Osteoblast (primary cell): ENCODE results near the gene NKAIN2. TPM values are rescaled to one million over a fixed set of nuclear protein-coding genes. Genes with fewer than 3 reads are reported as not detected.

ENCODE experiments used
- DNase-seq: peaks from one replicate; pipeline ENCODE4 v3.0.0; 2011; ENCODE audit warnings: low spot score, mixed read lengths; ENCODE audit not compliant: insufficient read length; ENCODE audit errors: missing footprints
- H2AFZ ChIP-seq: 2 replicates; pipeline ENCODE4 v1.6.0; 2011; ENCODE audit warnings: mild to moderate bottlenecking, low read length
- H3K27ac ChIP-seq: 2 replicates; pipeline ENCODE4 v1.5.1; 2011; ENCODE audit warnings: mild to moderate bottlenecking, low read depth, low read length, moderate library complexity
- H3K27me3 ChIP-seq: 2 replicates; pipeline ENCODE4 v1.6.0; 2012; ENCODE audit warnings: mild to moderate bottlenecking, control low read depth, inconsistent platforms, low read length, moderate library complexity; ENCODE audit not compliant: insufficient read depth
- H3K36me3 ChIP-seq: 2 replicates; pipeline ENCODE4 v1.5.1; 2011; ENCODE audit warnings: mild to moderate bottlenecking, low read length, control low read depth, moderate library complexity; ENCODE audit not compliant: insufficient read depth
- H3K4me1 ChIP-seq: 2 replicates; pipeline ENCODE4 v1.5.1; 2011; ENCODE audit warnings: mild to moderate bottlenecking, low read length, control low read depth, moderate library complexity; ENCODE audit not compliant: insufficient read depth
- H3K4me2 ChIP-seq: 2 replicates; pipeline ENCODE4 v1.6.0; 2011; ENCODE audit warnings: mild to moderate bottlenecking, low read length; ENCODE audit not compliant: insufficient read depth
- H3K4me3 ChIP-seq: fragments of 200-600 bp; sonication (generic); 3 replicates; pipeline ENCODE4 v1.5.1; 2012; ENCODE audit warnings: mild to moderate bottlenecking, low read length, inconsistent platforms; ENCODE audit not compliant: insufficient read depth
- H3K79me2 ChIP-seq: 2 replicates; pipeline ENCODE4 v1.6.0; 2012; ENCODE audit warnings: mild to moderate bottlenecking, low read length, control low read depth, inconsistent platforms; ENCODE audit not compliant: insufficient read depth
- H3K9me3 ChIP-seq: 2 replicates; pipeline ENCODE4 v1.5.1; 2011; ENCODE audit warnings: low read depth, low read length, control low read depth
- H4K20me1 ChIP-seq: 2 replicates; pipeline ENCODE4 v1.6.0; 2012; ENCODE audit warnings: mild to moderate bottlenecking, low read length, control low read depth; ENCODE audit not compliant: insufficient read depth
- CTCF ChIP-seq: IDR thresholded peaks from 2 replicates; pipeline ENCODE4 v1.5.1; 2011; ENCODE audit warnings: mild to moderate bottlenecking, low read depth, low read length, moderate library complexity; ENCODE audit errors: extremely low read depth
- total RNA-seq: library from RNA; depleted of rRNA; stranded (reverse); fragments of >200 nt; gene quantifications from 2 replicates; pipeline ENCODE4 v1.2.3, GENCODE V29; 2012

The NKAIN2 gene
- total RNA-seq, 1 donor, result under 0.01 TPM

- H4K20me1 ChIP-seq, result no peaks in the 10 kb centered on the region
- no peak overlapping the region for H3K4me3 ChIP-seq
- no peaks in the 10 kb centered on the region for H3K36me3 ChIP-seq
- no peaks in the 10 kb centered on the region for H3K9me3 ChIP-seq
- no peak overlapping the region for H3K27ac ChIP-seq
- no peak overlapping the region for H2AFZ ChIP-seq
- no peaks in the 10 kb centered on the region for H3K4me1 ChIP-seq
- DNase-seq, result no peak
- no peak for TF ChIP-seq CTCF
- no peaks in the 10 kb centered on the region for H3K27me3 ChIP-seq
- no peak overlapping the region for H3K4me2 ChIP-seq
- H3K79me2 ChIP-seq, result no peaks in the 10 kb centered on the region
Observed at GRCh38 chr6:124822721-124823120, 1019.1 kb downstream of the NKAIN2 start.

- Histone ChIP-seq H4K20me1 (no peaks in the 10 kb centered on the region), H3K9me3 (no peaks in the 10 kb centered on the region)
- peak; percentile 4 for DNase-seq
Observed at GRCh38 chr6:124823240-124824111, 1019.8 kb downstream of the NKAIN2 start.

GRCh38 chr6:124825564-124825963, 1021.9 kb downstream of the NKAIN2 start:
- no peak overlapping the region for H3K4me2 ChIP-seq
- H3K4me1 ChIP-seq, result no peaks in the 10 kb centered on the region
- H2AFZ ChIP-seq, result no peak overlapping the region
- TF ChIP-seq CTCF, result no peak
- no peaks in the 10 kb centered on the region for H3K36me3 ChIP-seq
- no peaks in the 10 kb centered on the region for H3K79me2 ChIP-seq
- DNase-seq, result no peak
- H3K27ac ChIP-seq, result no peak overlapping the region
- no peaks in the 10 kb centered on the region for H4K20me1 ChIP-seq
- H3K4me3 ChIP-seq, result no peak overlapping the region
- H3K27me3 ChIP-seq, result no peaks in the 10 kb centered on the region
- no peaks in the 10 kb centered on the region for H3K9me3 ChIP-seq

More at GRCh38 chr6:124823240-124824111, 1019.8 kb downstream of the NKAIN2 start:
- Histone ChIP-seq H3K4me3 (no peak overlapping the region), H2AFZ (no peak overlapping the region), H3K4me2 (no peak overlapping the region), H3K36me3 (no peaks in the 10 kb centered on the region), H3K27ac (no peak overlapping the region), H3K79me2 (no peaks in the 10 kb centered on the region), H3K4me1 (no peaks in the 10 kb centered on the region), H3K27me3 (no peaks in the 10 kb centered on the region)
- no peak for TF ChIP-seq CTCF

- TF ChIP-seq CTCF, result no peak
- Histone ChIP-seq H3K27me3 (no peaks in the 10 kb centered on the region), H3K4me3 (no peak overlapping the region), H3K4me1 (no peaks in the 10 kb centered on the region), H3K4me2 (no peak overlapping the region), H4K20me1 (no peaks in the 10 kb centered on the region), H3K9me3 (no peaks in the 10 kb centered on the region), H3K36me3 (no peaks in the 10 kb centered on the region), H3K79me2 (no peaks in the 10 kb centered on the region), H3K27ac (no peak overlapping the region), H2AFZ (no peak overlapping the region)
- DNase-seq, result no peak
Observed at GRCh38 chr6:124829822-124830221, 1026.2 kb downstream of the NKAIN2 start.
